Measurements from ENCODE around the gene FBXW12.
A peak's percentile ranks its signal among the peaks of the same experiment; 100 is the strongest.

The FBXW12 gene

DNA sequence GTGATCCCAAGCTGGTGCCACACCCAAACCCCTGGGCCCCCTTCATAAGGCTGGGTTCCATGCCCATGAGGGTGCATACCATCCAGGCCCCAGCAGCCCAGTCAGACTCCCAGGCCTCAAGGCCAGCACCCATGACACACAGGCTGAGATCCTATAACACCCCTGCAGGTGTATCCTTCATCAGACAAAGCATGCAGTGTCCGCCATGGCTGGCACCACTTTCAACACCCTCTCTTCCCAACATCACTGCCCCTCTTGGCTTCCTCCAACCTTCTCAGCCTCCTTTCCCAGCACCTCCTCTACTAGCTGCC, 64.4 kb downstream of the FBXW12 start:
- Histone ChIP-seq H2BK120ac (ENCODE audit: low read depth, low read length) (no peak overlapping the region), H3K18ac (ENCODE audit: low read length) (no peak overlapping the region), H3K9ac (ENCODE audit: low read depth, low read length, poor library complexity) (no peak overlapping the region), H3K23ac (ENCODE audit: low read depth, low read length, poor library complexity) (no peak overlapping the region), H3K27me3 (ENCODE audit: control insufficient read depth in 3 of 3, insufficient read depth in 3 of 3, low read depth in 1 of 3, low read length in 3 of 3) (no peaks in the 10 kb centered on the region), H2AK5ac (ENCODE audit: low read depth, low read length) (no peak overlapping the region), H3K4me2 (ENCODE audit: insufficient read depth, low read length, poor library complexity, severe bottlenecking) (no peak overlapping the region), H4K8ac (ENCODE audit: low read depth, low read length) (peak overlapping the region; percentile 55), H3K4me1 (ENCODE audit: control insufficient read depth in 2 of 2, insufficient read depth in 1 of 2, low read depth in 1 of 2, low read length in 2 of 2) (peaks cover 2 to 15% of the 10 kb centered on the region in 2 donors), H3K4me3 (ENCODE audit: low read length in 2 of 2) (no peak overlapping the region), H3K9me3 (replicated peaks in 1 of 2; ENCODE audit: control insufficient read depth in 2 of 2, insufficient read depth in 1 of 2, low read depth in 1 of 2, low read length in 2 of 2) (no peaks in the 10 kb centered on the region), H3K4ac (ENCODE audit: low read length) (no peak overlapping the region), H2BK5ac (ENCODE audit: low read length) (no peak overlapping the region), H3K14ac (ENCODE audit: low read length) (no peak overlapping the region), H2BK15ac (ENCODE audit: low read length) (no peak overlapping the region), H4K91ac (ENCODE audit: low read depth, low read length, poor library complexity) (no peak overlapping the region), H3K79me1 (ENCODE audit: low read depth, low read length) (peaks cover 7% of the 10 kb centered on the region), H3K36me3 (replicated peaks in 1 of 2; ENCODE audit: control insufficient read depth in 2 of 2, insufficient read depth in 2 of 2, low read length in 2 of 2) (peaks cover 16 to 38% of the 10 kb centered on the region in 2 donors), H2BK12ac (ENCODE audit: low read length) (no peak overlapping the region), H3K27ac (replicated peaks; ENCODE audit: low read length) (no peak overlapping the region), H2AFZ (ENCODE audit: low read length) (no peak overlapping the region)
- WGBS, 2 donors (ENCODE audit: extremely low coverage in 2 of 2, insufficient read length in 2 of 2, insufficient replicate concordance in 1 of 2) = no CpG with 5 or more reads among the region's 1 CpG
- DNase-seq (ENCODE audit: low spot score) = no peak

DNA sequence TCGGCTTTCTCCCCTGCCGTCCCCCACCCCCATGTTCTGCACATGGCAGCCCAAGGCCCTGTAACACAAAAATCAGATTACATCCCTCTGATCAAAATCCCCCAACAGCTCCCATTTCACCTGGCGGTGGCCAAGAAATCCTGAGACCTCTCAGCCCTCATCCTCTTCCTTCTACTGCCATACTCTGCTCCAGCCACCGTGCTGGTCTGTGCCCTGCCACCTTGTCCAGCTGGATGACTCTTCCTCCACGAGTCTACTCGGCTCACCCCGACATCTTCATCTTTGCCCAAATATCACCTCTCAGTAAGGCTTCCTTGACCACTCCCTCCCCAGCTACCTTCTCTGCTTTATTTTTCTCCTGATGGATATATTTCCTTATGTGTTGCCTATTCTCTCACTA, 64.8 kb downstream of the FBXW12 start:
- Histone ChIP-seq H3K79me1 (ENCODE audit: low read depth, low read length) (peaks cover 9% of the 10 kb centered on the region), H4K8ac (ENCODE audit: low read depth, low read length) (no peak overlapping the region), H3K9me3 (replicated peaks in 1 of 2; ENCODE audit: control insufficient read depth in 2 of 2, insufficient read depth in 1 of 2, low read depth in 1 of 2, low read length in 2 of 2) (no peaks in the 10 kb centered on the region), H3K18ac (ENCODE audit: low read length) (no peak overlapping the region), H3K4me1 (ENCODE audit: control insufficient read depth in 2 of 2, insufficient read depth in 1 of 2, low read depth in 1 of 2, low read length in 2 of 2) (peaks cover 6 to 17% of the 10 kb centered on the region in 2 donors), H3K27me3 (ENCODE audit: control insufficient read depth in 3 of 3, insufficient read depth in 3 of 3, low read depth in 1 of 3, low read length in 3 of 3) (no peaks in the 10 kb centered on the region), H2AK5ac (ENCODE audit: low read depth, low read length) (no peak overlapping the region), H2BK120ac (ENCODE audit: low read depth, low read length) (no peak overlapping the region), H3K9ac (ENCODE audit: low read depth, low read length, poor library complexity) (no peak overlapping the region), H2BK12ac (ENCODE audit: low read length) (no peak overlapping the region), H3K4me2 (ENCODE audit: insufficient read depth, low read length, poor library complexity, severe bottlenecking) (no peak overlapping the region), H2BK5ac (ENCODE audit: low read length) (no peak overlapping the region), H3K14ac (ENCODE audit: low read length) (no peak overlapping the region), H2BK15ac (ENCODE audit: low read length) (no peak overlapping the region), H3K23ac (ENCODE audit: low read depth, low read length, poor library complexity) (no peak overlapping the region), H3K36me3 (replicated peaks in 1 of 2; ENCODE audit: control insufficient read depth in 2 of 2, insufficient read depth in 2 of 2, low read length in 2 of 2) (peaks cover 17 to 38% of the 10 kb centered on the region in 2 donors), H3K27ac (replicated peaks; ENCODE audit: low read length) (no peak overlapping the region), H4K91ac (ENCODE audit: low read depth, low read length, poor library complexity) (no peak overlapping the region), H3K4me3 (ENCODE audit: low read length in 2 of 2) (no peak overlapping the region), H3K4ac (ENCODE audit: low read length) (no peak overlapping the region), H2AFZ (ENCODE audit: low read length) (no peak overlapping the region)
- no peak for DNase-seq (ENCODE audit: low spot score)
- WGBS, 2 donors (ENCODE audit: extremely low coverage in 2 of 2, insufficient read length in 2 of 2, insufficient replicate concordance in 1 of 2) = no CpG with 5 or more reads among the region's 7 CpGs

GRCh38 chr3:48437812-48438211, 65.8 kb downstream of the FBXW12 start:
- H3K27ac ChIP-seq (replicated peaks; ENCODE audit: low read length) = no peak overlapping the region
- H2BK12ac ChIP-seq (ENCODE audit: low read length) = no peak overlapping the region
- no peak overlapping the region for H3K4ac ChIP-seq (ENCODE audit: low read length)
- no peaks in the 10 kb centered on the region for H3K27me3 ChIP-seq (ENCODE audit: control insufficient read depth in 3 of 3, insufficient read depth in 3 of 3, low read depth in 1 of 3, low read length in 3 of 3)
- peaks cover 9% of the 10 kb centered on the region for H3K79me1 ChIP-seq (ENCODE audit: low read depth, low read length)
- peaks cover 16 to 37% of the 10 kb centered on the region in 2 donors for H3K36me3 ChIP-seq (replicated peaks in 1 of 2; ENCODE audit: control insufficient read depth in 2 of 2, insufficient read depth in 2 of 2, low read length in 2 of 2)
- H2BK15ac ChIP-seq (ENCODE audit: low read length) = no peak overlapping the region
- no peak overlapping the region for H3K14ac ChIP-seq (ENCODE audit: low read length)
- H2BK5ac ChIP-seq (ENCODE audit: low read length) = no peak overlapping the region
- H3K4me3 ChIP-seq (ENCODE audit: low read length in 2 of 2) = no peak overlapping the region
- H2BK120ac ChIP-seq (ENCODE audit: low read depth, low read length) = no peak overlapping the region
- H2AFZ ChIP-seq (ENCODE audit: low read length) = no peak overlapping the region
- no peak overlapping the region for H3K23ac ChIP-seq (ENCODE audit: low read depth, low read length, poor library complexity)
- no peak overlapping the region for H2AK5ac ChIP-seq (ENCODE audit: low read depth, low read length)
- no peak for DNase-seq (ENCODE audit: low spot score)
- no peaks in the 10 kb centered on the region for H3K9me3 ChIP-seq (replicated peaks in 1 of 2; ENCODE audit: control insufficient read depth in 2 of 2, insufficient read depth in 1 of 2, low read depth in 1 of 2, low read length in 2 of 2)
- H3K4me1 ChIP-seq (ENCODE audit: control insufficient read depth in 2 of 2, insufficient read depth in 1 of 2, low read depth in 1 of 2, low read length in 2 of 2) = peaks cover 6 to 12% of the 10 kb centered on the region in 2 donors
- no peak overlapping the region for H3K4me2 ChIP-seq (ENCODE audit: insufficient read depth, low read length, poor library complexity, severe bottlenecking)
- no peak overlapping the region for H3K18ac ChIP-seq (ENCODE audit: low read length)
- no peak overlapping the region for H3K9ac ChIP-seq (ENCODE audit: low read depth, low read length, poor library complexity)
- WGBS, 2 donors (ENCODE audit: extremely low coverage in 2 of 2, insufficient read length in 2 of 2, insufficient replicate concordance in 1 of 2) = no CpG with 5 or more reads among the region's 4 CpGs
- H4K91ac ChIP-seq (ENCODE audit: low read depth, low read length, poor library complexity) = no peak overlapping the region
- no peak overlapping the region for H4K8ac ChIP-seq (ENCODE audit: low read depth, low read length)

- Histone ChIP-seq H2BK120ac (ENCODE audit: low read depth, low read length) (no peak within 1 kb of the TSS), H3K14ac (ENCODE audit: low read length) (peak within 1 kb of the TSS; percentile 92), H2BK12ac (ENCODE audit: low read length) (no peak within 1 kb of the TSS), H2AK5ac (ENCODE audit: low read depth, low read length) (no peak within 1 kb of the TSS), H3K4me3 (ENCODE audit: low read length in 2 of 2) (peak within 1 kb of the TSS; percentile 78 to 93), H3K36me3 (replicated peaks in 1 of 2; ENCODE audit: control insufficient read depth in 2 of 2, insufficient read depth in 2 of 2, low read length in 2 of 2) (peaks cover 8 to 36% of the 10 kb centered on the region in 2 donors), H2BK15ac (ENCODE audit: low read length) (no peak within 1 kb of the TSS), H3K9ac (ENCODE audit: low read depth, low read length, poor library complexity) (peak within 1 kb of the TSS; percentile 100), H4K8ac (ENCODE audit: low read depth, low read length) (no peak within 1 kb of the TSS), H2BK5ac (ENCODE audit: low read length) (no peak within 1 kb of the TSS), H3K27me3 (ENCODE audit: control insufficient read depth in 3 of 3, insufficient read depth in 3 of 3, low read depth in 1 of 3, low read length in 3 of 3) (no peaks in the 10 kb centered on the region), H3K27ac (replicated peaks; ENCODE audit: low read length) (peak within 1 kb of the TSS; percentile 75), H3K79me1 (ENCODE audit: low read depth, low read length) (peaks cover 8% of the 10 kb centered on the region), H3K18ac (ENCODE audit: low read length) (peak within 1 kb of the TSS; percentile 94), H2AFZ (ENCODE audit: low read length) (peak within 1 kb of the TSS; percentile 85), H3K4me2 (ENCODE audit: insufficient read depth, low read length, poor library complexity, severe bottlenecking) (peak within 1 kb of the TSS; percentile 81), H3K4ac (ENCODE audit: low read length) (no peak within 1 kb of the TSS), H4K91ac (ENCODE audit: low read depth, low read length, poor library complexity) (no peak within 1 kb of the TSS), H3K9me3 (replicated peaks in 1 of 2; ENCODE audit: control insufficient read depth in 2 of 2, insufficient read depth in 1 of 2, low read depth in 1 of 2, low read length in 2 of 2) (no peaks in the 10 kb centered on the region), H3K23ac (ENCODE audit: low read depth, low read length, poor library complexity) (peak within 1 kb of the TSS; percentile 94), H3K4me1 (ENCODE audit: control insufficient read depth in 2 of 2, insufficient read depth in 1 of 2, low read depth in 1 of 2, low read length in 2 of 2) (peaks cover 2 to 6% of the 10 kb centered on the region in 2 donors)
- WGBS, 2 donors (ENCODE audit: extremely low coverage in 2 of 2, insufficient read length in 2 of 2, insufficient replicate concordance in 1 of 2) = no CpG with 5 or more reads among the region's 54 CpGs
- DNase-seq (ENCODE audit: low spot score) = peak; percentile 92
These were observed 68.0 kb downstream of the FBXW12 start, which contains the start of the genes CCDC51 and TMA7 for GRCh38 chr3:48439820-48440589. TSS of gene CCDC51 (minus strand) at chr3:48440119. CDS start at chr3:48435128, 4,991 bp downstream. TSS of gene TMA7 (plus strand) at chr3:48440257. CDS start at chr3:48440297, 40 bp downstream.
